ENCODE measurements around the gene ARIH1. TPM values are rescaled to one million over a fixed set of nuclear protein-coding genes. Genes with fewer than 3 reads are reported as not detected.

Gene ARIH1
- total RNA-seq, 1 donor from 2014 or later, result 172 TPM

DNA sequence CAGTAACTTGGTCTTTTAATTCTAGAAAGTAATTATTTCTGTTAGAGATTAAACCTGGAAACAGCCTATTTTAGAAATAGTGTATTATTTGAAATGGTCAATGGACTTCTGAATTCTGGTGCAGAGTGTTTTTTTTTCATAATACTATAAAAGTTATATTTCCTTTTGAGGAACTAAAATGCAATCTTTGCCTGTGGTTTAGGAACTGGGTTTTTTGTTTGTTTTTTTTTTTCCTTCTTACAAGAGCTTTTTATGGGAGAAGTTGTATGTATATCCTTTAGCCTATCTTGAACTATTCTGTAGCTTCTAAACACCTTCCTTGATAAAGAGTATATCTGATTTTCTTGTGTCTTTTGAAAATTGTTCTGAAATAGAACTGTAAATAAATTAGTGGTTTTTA lies 88.3 kb downstream of the ARIH1 start:
- Mint-ChIP-seq H3K36me3 (ENCODE audit: unreplicated experiment) (peaks cover 51% of the 10 kb centered on the region), H3K4me3 (ENCODE audit: unreplicated experiment) (no peak overlapping the region), H3K4me1 (ENCODE audit: unreplicated experiment) (peaks cover 17% of the 10 kb centered on the region), H3K27ac (ENCODE audit: unreplicated experiment) (no peak overlapping the region), H3K27me3 (ENCODE audit: unreplicated experiment) (no peaks in the 10 kb centered on the region), H3K9me3 (ENCODE audit: unreplicated experiment) (peaks cover 3% of the 10 kb centered on the region)
- TF ChIP-seq, protein P1, sequence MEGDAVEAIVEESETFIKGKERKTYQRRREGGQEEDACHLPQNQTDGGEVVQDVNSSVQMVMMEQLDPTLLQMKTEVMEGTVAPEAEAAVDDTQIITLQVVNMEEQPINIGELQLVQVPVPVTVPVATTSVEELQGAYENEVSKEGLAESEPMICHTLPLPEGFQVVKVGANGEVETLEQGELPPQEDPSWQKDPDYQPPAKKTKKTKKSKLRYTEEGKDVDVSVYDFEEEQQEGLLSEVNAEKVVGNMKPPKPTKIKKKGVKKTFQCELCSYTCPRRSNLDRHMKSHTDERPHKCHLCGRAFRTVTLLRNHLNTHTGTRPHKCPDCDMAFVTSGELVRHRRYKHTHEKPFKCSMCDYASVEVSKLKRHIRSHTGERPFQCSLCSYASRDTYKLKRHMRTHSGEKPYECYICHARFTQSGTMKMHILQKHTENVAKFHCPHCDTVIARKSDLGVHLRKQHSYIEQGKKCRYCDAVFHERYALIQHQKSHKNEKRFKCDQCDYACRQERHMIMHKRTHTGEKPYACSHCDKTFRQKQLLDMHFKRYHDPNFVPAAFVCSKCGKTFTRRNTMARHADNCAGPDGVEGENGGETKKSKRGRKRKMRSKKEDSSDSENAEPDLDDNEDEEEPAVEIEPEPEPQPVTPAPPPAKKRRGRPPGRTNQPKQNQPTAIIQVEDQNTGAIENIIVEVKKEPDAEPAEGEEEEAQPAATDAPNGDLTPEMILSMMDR (IDR thresholded peaks at IDR 0.05), result no peak
- DNase-seq (ENCODE audit: extremely low spot score, unreplicated experiment), result no peak

DNA sequence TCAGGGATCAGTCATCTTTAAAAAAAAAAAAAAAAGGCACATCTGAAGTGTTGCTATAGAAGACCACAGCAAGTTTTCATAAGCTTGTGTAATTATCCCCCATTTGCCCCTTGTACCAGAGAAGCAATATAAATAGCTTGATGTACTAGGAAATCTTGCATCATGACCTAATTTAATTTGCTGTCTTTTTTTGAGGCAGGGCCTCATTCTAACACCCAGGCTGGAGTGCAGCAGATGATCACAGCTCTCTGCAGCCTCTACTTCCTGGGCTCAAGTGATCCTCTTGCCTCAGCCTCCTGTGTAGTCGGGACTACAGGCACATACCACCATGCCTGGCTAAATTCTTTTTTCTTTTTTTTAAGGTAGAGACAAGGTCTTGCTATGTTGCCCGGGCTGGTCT lies 88.7 kb downstream of the ARIH1 start:
- H3K4me1 Mint-ChIP-seq (ENCODE audit: unreplicated experiment), result peaks cover 12% of the 10 kb centered on the region
- DNase-seq (ENCODE audit: extremely low spot score, unreplicated experiment), result no peak
- H3K36me3 Mint-ChIP-seq (ENCODE audit: unreplicated experiment), result peaks cover 50% of the 10 kb centered on the region
- H3K4me3 Mint-ChIP-seq (ENCODE audit: unreplicated experiment), result no peak overlapping the region
- no peaks in the 10 kb centered on the region for H3K27me3 Mint-ChIP-seq (ENCODE audit: unreplicated experiment)
- no peak overlapping the region for H3K27ac Mint-ChIP-seq (ENCODE audit: unreplicated experiment)
- TF ChIP-seq, protein P1 (IDR thresholded peaks at IDR 0.05), result no peak
- peaks cover 3% of the 10 kb centered on the region for H3K9me3 Mint-ChIP-seq (ENCODE audit: unreplicated experiment)

DNA sequence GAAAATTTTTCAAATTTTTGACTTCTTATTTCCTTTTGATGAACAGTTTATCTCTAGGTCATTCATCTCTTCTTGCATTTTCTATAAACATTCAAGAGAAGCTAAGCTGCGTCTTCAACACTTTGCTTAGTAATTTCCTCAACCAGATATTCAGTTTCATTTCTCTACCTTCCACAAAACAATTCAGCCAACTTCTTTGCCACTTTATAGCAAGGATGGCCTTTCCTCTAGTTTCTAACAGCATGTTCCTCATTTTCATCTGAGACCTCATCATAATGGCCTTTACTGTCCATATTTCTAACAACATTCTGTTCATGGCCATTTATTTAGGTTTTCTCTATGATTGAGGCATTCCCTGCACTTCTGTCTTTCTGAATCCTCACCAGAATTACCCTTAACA lies 90.0 kb downstream of the ARIH1 start:
- no peak for DNase-seq (ENCODE audit: extremely low spot score, unreplicated experiment)
- no peak overlapping the region for H3K4me3 Mint-ChIP-seq (ENCODE audit: unreplicated experiment)
- peaks cover 11% of the 10 kb centered on the region for H3K4me1 Mint-ChIP-seq (ENCODE audit: unreplicated experiment)
- H3K27ac Mint-ChIP-seq (ENCODE audit: unreplicated experiment), result no peak overlapping the region
- H3K9me3 Mint-ChIP-seq (ENCODE audit: unreplicated experiment), result peaks cover 3% of the 10 kb centered on the region
- TF ChIP-seq, protein P1 (IDR thresholded peaks at IDR 0.05), result no peak
- peaks cover 48% of the 10 kb centered on the region for H3K36me3 Mint-ChIP-seq (ENCODE audit: unreplicated experiment)
- no peaks in the 10 kb centered on the region for H3K27me3 Mint-ChIP-seq (ENCODE audit: unreplicated experiment)

DNA sequence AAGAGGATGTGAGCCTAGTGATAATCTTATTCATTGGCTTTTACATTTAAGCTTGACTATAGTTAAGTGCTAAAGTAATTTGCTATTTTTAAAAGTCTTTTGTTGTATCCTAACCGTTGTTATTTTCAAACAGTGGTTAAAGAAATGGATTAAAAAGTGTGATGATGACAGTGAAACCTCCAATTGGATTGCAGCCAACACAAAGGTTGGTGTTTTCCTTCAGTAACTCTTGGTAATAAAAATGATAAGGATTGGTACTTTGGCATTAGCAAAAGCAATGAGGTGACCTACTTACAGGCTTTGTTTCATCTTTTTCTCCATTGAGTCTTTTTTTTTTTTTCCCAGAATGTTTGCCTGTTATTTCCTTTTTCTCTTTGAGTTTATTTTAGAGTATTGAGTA lies 92.8 kb downstream of the ARIH1 start:
- TF ChIP-seq, protein P1 (IDR thresholded peaks at IDR 0.05), result no peak
- H3K27ac Mint-ChIP-seq (ENCODE audit: unreplicated experiment), result no peak overlapping the region
- no peaks in the 10 kb centered on the region for H3K9me3 Mint-ChIP-seq (ENCODE audit: unreplicated experiment)
- no peaks in the 10 kb centered on the region for H3K27me3 Mint-ChIP-seq (ENCODE audit: unreplicated experiment)
- no peaks in the 10 kb centered on the region for H3K4me1 Mint-ChIP-seq (ENCODE audit: unreplicated experiment)
- H3K36me3 Mint-ChIP-seq (ENCODE audit: unreplicated experiment), result peaks cover 51% of the 10 kb centered on the region
- DNase-seq (ENCODE audit: extremely low spot score, unreplicated experiment), result no peak
- no peak overlapping the region for H3K4me3 Mint-ChIP-seq (ENCODE audit: unreplicated experiment)

DNA sequence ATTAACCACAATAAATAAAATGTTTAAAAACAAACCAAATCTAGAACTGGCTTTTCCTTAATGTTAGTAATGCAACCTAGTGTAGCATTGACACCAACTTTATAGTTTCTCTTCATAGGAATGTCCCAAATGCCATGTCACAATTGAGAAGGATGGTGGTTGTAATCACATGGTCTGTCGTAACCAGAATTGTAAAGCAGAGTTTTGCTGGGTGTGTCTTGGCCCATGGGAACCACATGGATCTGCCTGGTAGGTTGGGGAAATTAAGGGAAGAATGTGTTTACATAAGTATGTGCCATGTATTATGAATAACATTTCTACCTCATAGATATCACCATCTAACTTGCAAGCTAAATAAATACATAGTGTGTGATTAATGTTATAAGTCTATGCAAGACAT lies 95.9 kb downstream of the ARIH1 start:
- no peaks in the 10 kb centered on the region for H3K9me3 Mint-ChIP-seq (ENCODE audit: unreplicated experiment)
- H3K36me3 Mint-ChIP-seq (ENCODE audit: unreplicated experiment), result peaks cover 38% of the 10 kb centered on the region
- H3K4me3 Mint-ChIP-seq (ENCODE audit: unreplicated experiment), result no peak overlapping the region
- TF ChIP-seq, protein P1 (IDR thresholded peaks at IDR 0.05), result no peak
- H3K27ac Mint-ChIP-seq (ENCODE audit: unreplicated experiment), result no peak overlapping the region
- DNase-seq (ENCODE audit: extremely low spot score, unreplicated experiment), result no peak
- H3K4me1 Mint-ChIP-seq (ENCODE audit: unreplicated experiment), result no peaks in the 10 kb centered on the region
- no peaks in the 10 kb centered on the region for H3K27me3 Mint-ChIP-seq (ENCODE audit: unreplicated experiment)

Measured in osteocyte (in vitro differentiated cells).